Tibial artery (tissue), 4 donors: ENCODE data around the gene STARD5.

Source experiments
- DNase-seq, 2 donors: peaks; one replicate each; pipeline ENCODE4 v3.0.0-alpha.2; 2019
- H3K27ac ChIP-seq, 2 donors: fragments of 200-600 bp; sonication (generic) in 1 of 2; 1 replicate in 1 of 2; 2 replicates in 1 of 2; pipeline ENCODE4 v1.5.1; 2018 to 2019; ENCODE audit warnings: mild to moderate bottlenecking in 1 of 2
- H3K27me3 ChIP-seq, 2 donors: fragments of 200-600 bp; sonication (generic) in 1 of 2; one replicate each; pipeline versions ENCODE4 v1.5.1 to v1.6.0; 2016 to 2019
- H3K36me3 ChIP-seq, 3 donors: fragments of 200-600 bp; sonication (generic) in 2 of 3; one replicate each; pipeline ENCODE4 v1.5.1; 2016 to 2019; ENCODE audit warnings: mild to moderate bottlenecking in 2 of 3
- H3K4me1 ChIP-seq, 4 donors: fragments of 200-600 bp; sonication (generic) in 2 of 4; 1 replicate in 3 of 4; 2 replicates in 1 of 4; pipeline ENCODE4 v1.5.1; 2016 to 2019
- H3K4me3 ChIP-seq, 2 donors: fragments of 200-600 bp; sonication (generic) in 1 of 2; 1 replicate in 1 of 2; 2 replicates in 1 of 2; pipeline ENCODE4 v1.5.1; 2018 to 2019; ENCODE audit warnings: mild to moderate bottlenecking in 2 of 2
- H3K9me3 ChIP-seq, 3 donors: fragments of 200-600 bp; sonication (generic) in 1 of 3; one replicate each; pipeline ENCODE4 v1.5.1; 2016 to 2019
- intact Hi-C: fragments of 100-400 bp; cut with DNase I; formaldehyde crosslinking; loops from one replicate; pipeline ENCODE4 v1.15.0; 2023; ENCODE audit warnings: low total_unique reads
- TF ChIP-seq, protein P1 (sequence below), 2 experiments: fragments of 200-600 bp in 1 of 2; fragments of 450-650 bp in 1 of 2; IDR thresholded peaks; one replicate each; pipeline ENCODE4 v1.5.1; 2017 to 2019; ENCODE audit warnings: antibody characterized with exemption in 2 of 2, mild to moderate bottlenecking in 1 of 2, moderate library complexity in 1 of 2

The STARD5 gene

DNA sequence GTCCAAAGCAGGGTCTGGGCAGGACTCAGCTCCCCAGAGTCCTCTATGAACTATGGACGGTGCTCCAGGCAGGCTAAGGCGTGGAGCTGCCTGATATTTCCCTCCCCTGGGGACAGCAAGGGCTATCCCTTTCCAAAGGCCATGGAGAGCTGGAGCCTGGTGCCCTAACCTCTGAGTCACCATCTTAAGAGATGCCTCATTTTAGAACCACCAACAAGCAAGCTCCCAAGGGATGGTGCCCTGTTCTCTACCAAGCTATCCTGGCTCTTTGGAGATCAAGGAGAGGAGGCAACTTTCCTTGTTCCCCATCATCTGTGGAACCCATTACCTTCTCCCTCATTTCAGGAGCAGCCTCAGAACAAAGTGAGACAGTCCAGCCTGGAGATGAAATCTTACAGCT, 15.7 kb downstream of the STARD5 start:
- Histone ChIP-seq H3K9me3 (no peaks in the 10 kb centered on the region), H3K27ac (no peak overlapping the region), H3K4me3 (no peak overlapping the region), H3K4me1 (peaks cover 0 to 31% (median 19%) of the 10 kb centered on the region in 4 donors), H3K27me3 (no peaks in the 10 kb centered on the region), H3K36me3 (peaks cover 6 to 22% (median 17%) of the 10 kb centered on the region in 3 donors)
- DNase-seq, result no peak
- intact Hi-C loops, result no loop called here
- TF ChIP-seq, protein P1, sequence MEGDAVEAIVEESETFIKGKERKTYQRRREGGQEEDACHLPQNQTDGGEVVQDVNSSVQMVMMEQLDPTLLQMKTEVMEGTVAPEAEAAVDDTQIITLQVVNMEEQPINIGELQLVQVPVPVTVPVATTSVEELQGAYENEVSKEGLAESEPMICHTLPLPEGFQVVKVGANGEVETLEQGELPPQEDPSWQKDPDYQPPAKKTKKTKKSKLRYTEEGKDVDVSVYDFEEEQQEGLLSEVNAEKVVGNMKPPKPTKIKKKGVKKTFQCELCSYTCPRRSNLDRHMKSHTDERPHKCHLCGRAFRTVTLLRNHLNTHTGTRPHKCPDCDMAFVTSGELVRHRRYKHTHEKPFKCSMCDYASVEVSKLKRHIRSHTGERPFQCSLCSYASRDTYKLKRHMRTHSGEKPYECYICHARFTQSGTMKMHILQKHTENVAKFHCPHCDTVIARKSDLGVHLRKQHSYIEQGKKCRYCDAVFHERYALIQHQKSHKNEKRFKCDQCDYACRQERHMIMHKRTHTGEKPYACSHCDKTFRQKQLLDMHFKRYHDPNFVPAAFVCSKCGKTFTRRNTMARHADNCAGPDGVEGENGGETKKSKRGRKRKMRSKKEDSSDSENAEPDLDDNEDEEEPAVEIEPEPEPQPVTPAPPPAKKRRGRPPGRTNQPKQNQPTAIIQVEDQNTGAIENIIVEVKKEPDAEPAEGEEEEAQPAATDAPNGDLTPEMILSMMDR (IDR thresholded peaks at IDR 0.05), result no peak

DNA sequence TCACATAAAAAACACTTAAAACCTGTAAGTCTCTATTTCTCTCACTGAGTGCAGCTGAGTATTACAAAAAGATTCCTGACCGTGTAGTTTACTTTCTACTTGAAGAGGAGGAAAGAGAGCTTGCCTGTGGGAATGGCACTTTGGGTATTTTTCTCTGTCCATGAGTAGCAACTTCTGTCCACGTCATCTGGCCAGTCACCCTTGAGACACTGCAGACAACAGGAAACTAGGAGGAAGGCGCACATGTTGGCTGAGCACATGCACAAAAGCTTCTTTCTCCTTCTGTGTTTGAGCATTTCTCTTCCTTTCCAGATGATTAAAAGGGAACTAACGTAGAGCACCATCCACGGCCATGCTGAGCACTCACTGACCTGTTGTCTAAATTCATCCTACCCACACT, 19.7 kb downstream of the STARD5 start:
- peaks cover 0 to 12% (median 5%) of the 10 kb centered on the region in 4 donors for H3K4me1 ChIP-seq
- TF ChIP-seq, protein P1 (IDR thresholded peaks at IDR 0.05), result no peak
- H3K9me3 ChIP-seq, result no peaks in the 10 kb centered on the region
- intact Hi-C loops, result no loop called here
- peaks cover 6 to 35% (median 29%) of the 10 kb centered on the region in 3 donors for H3K36me3 ChIP-seq
- H3K27ac ChIP-seq, result peak overlapping the region in 1 of 2 donors; percentile 4
- DNase-seq, result peak in 1 of 2 donors; percentile 61
- no peak overlapping the region for H3K4me3 ChIP-seq
- H3K27me3 ChIP-seq, result no peaks in the 10 kb centered on the region

DNA sequence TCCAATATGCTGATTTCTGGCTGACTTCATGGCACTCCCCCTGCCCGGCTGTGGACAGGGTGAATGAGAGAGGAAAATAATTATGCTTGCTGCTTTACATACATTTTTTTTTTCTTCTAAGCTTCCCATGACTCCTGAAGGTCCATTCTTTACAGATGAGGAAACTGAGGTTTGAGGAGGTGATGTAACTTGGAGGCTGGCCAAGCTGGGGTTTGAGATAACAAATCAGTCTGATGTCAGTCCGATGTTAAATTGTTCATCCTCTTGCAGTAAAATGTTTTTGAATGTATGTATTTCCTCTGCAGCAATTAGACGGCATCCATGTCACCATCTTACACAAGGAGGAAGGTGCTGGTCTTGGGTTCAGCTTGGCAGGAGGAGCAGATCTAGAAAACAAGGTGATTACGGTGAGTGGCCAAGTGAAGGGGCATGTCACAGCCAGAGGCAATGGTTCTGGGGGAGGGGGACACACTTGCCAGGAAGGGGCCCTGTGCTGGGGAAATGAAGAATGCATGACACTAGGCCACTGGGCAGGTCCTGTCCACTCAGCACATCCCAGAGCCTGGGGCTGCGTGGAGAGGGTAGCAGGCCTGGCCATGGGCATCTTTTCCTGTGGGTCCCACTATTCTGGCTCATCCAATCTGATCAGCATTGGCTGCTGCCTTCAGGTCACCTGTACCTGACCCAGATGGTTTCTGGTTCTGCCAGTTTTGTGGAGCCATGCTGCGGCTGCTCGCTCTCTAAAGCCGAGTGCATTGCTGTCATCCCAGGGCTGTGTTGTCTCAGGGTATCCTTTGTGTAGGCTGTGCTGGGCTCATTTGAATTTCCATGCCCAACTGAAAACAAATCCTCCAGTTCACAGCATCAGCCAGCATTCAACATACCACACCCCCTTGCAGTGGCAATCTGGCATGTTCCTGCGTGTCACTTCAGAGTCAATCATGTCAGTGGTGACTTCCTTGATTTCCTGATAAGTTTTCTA, 20.4 kb downstream of the STARD5 start:
- TF ChIP-seq, protein P1 (IDR thresholded peaks at IDR 0.05), result no peak
- DNase-seq, result no peak
- H3K4me1 ChIP-seq, result peaks cover 0 to 11% (median 2%) of the 10 kb centered on the region in 4 donors
- intact Hi-C loops, result no loop called here
- peak overlapping the region in 1 of 2 donors; percentile 4 for H3K27ac ChIP-seq
- no peak overlapping the region for H3K4me3 ChIP-seq
- H3K27me3 ChIP-seq, result no peaks in the 10 kb centered on the region
- no peaks in the 10 kb centered on the region for H3K9me3 ChIP-seq
- peaks cover 6 to 33% (median 29%) of the 10 kb centered on the region in 3 donors for H3K36me3 ChIP-seq

DNA sequence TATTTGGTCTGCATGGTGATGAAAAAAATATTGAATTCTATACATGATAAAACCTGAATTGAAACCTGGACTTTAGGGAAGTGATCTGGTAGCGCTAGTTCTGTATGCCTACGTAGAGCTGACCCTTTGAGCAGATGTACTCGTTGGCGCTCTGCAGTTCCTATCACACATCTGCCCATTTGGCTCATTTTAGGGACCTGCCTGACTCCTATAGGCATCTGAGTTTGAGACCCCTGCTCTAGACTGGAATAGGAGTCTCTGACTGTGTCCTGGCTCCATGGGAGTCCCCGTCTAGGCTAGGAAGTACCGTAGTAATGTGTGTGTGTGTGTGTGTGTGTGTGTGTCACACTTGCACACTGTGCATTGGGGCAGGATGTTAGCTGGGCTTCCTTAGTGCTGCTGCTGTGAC, 21.2 kb downstream of the STARD5 start:
- Histone ChIP-seq H3K36me3 (peaks cover 6 to 33% (median 29%) of the 10 kb centered on the region in 3 donors), H3K27ac (no peak overlapping the region), H3K27me3 (no peaks in the 10 kb centered on the region), H3K4me3 (no peak overlapping the region), H3K9me3 (no peaks in the 10 kb centered on the region), H3K4me1 (peaks cover 0 to 2% (median under 1%) of the 10 kb centered on the region in 4 donors)
- TF ChIP-seq, protein P1 (IDR thresholded peaks at IDR 0.05), result no peak
- DNase-seq, result peak in 1 of 2 donors; percentile 44
- intact Hi-C loops, result no loop called here

DNA sequence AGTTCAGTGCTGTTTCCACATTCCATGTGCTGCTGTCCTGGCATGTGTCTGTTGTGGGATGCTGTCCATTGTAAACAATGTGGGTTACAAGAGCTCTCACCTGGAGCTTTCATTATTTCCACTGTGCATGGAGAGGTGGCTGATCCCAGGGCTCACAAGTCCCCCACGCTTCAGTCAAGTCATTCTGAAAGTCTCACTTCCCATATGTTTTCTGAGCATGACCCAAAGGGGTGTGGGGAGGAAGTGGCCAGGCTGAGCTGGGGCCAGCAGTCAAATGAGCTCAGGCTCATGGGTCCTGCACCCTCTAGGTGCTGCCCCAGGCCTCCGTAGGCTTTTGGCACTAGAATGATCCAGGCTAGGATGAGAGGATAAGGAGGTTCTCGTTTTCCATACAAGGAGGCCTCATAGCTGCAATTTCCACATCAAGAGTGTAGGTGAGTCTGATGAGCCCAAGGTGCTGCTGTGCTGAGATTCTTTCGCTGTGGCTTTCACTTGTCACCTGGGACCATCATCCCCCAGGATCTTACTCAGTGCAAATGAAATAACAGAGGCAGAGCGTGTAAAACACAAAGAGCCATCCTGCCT, 22.0 kb downstream of the STARD5 start:
- Histone ChIP-seq H3K27ac (no peak overlapping the region), H3K27me3 (no peaks in the 10 kb centered on the region), H3K4me3 (no peak overlapping the region), H3K4me1 (peaks cover 0 to 8% (median 1%) of the 10 kb centered on the region in 4 donors), H3K36me3 (peaks cover 6 to 29% (median 27%) of the 10 kb centered on the region in 3 donors), H3K9me3 (no peaks in the 10 kb centered on the region)
- intact Hi-C loops, result no loop called here
- DNase-seq, result peak in 1 of 2 donors; percentile 68
- TF ChIP-seq, protein P1 (IDR thresholded peaks at IDR 0.05), result no peak
